HG03460 (cell line): ENCODE results near the gene EPB41L2.

Experiments used
- ATAC-seq: cut with Tn5 transposase; IDR thresholded peaks from one replicate; pipeline ENCODE4 v1.9.1; 2021; ENCODE audit not compliant: unreplicated experiment

EPB41L2 gene

DNA sequence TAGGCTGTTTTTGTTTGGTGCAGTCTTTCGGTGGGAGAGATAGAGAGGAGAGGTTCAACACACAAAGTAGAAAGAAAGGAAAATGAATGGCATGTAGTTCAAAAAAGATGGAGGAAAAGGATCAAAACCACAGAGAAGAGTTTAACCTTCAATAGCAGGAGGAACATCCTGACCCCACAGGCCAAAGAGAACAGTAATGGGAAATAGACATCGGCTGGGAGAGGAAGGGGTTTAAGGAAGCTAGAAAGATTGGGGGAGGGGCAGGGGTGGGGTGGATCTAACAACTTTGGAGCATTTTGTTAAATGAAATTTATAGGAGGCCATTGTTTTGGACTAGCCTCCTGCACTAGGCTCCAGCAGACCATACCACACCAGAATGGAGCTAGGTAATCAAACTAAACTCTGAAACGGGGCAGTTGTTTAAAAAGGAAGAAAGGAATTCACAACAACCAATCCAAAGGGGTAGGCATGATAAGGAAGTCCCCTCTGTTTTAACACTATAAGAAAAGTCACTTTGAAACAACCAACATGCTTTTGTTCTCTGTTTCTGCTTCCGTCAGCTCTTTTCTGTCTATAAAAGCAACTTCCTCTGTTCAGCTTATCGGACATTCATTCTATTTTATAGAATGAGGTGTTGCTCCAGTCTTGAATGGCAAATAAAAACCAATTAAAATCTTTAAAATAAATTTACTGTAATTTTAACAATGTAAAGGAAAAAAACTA, 82.6 kb downstream of the EPB41L2 start:
- no peak for ATAC-seq

- ATAC-seq: no peak
Measured at GRCh38 chr6:130978660-130979396, 84.2 kb downstream of the EPB41L2 start.

GRCh38 chr6:130978180-130978579, 84.9 kb downstream of the EPB41L2 start:
- ATAC-seq: no peak

DNA sequence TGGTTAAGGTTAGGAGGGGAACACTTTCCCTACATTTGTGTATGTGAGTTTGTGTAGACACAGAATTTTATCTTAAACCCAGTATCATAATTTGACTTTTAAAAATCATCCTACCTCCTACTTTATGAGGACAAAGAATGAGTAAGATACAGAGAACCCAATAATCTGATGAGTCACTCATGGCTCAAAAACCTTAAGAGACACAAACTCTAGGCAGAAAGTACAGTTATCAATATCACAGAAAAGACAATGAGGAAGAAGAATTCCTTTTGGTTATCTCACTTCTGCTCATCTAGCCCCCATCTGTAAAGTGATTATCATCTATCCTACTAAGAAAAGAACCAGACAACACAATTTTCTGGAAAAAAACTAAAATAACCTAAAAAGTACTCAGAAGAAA, 87.7 kb downstream of the EPB41L2 start:
- ATAC-seq: no peak

GRCh38 chr6:130973521-130974277, 89.3 kb downstream of the EPB41L2 start:
- no peak for ATAC-seq

- ATAC-seq: no peak
Measured at GRCh38 chr6:130971504-130971903, 91.5 kb downstream of the EPB41L2 start.

GRCh38 chr6:130970839-130971410, 92.1 kb downstream of the EPB41L2 start:
- no peak for ATAC-seq

- no peak for ATAC-seq
Measured at GRCh38 chr6:130969791-130970491, 93.1 kb downstream of the EPB41L2 start.

DNA sequence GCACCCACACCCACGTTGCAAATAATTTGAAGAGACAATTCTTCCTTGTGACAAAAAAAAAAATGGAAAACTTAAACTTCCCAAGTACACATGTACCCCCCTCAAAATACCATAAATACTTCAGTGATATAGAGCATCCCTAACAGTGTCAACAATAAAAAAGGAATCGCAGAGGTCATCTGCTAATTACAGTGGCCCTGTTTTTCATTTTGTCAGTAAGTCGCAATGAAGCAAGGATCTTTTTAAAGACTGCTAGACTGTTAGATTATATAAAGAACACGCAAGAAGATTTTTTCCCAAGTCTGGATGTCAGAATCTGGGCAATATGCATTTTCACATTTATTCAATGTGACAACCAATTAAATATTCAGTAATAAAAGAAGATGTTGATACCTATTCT, 93.9 kb downstream of the EPB41L2 start:
- ATAC-seq: no peak

- ATAC-seq: no peak
Measured at GRCh38 chr6:130968476-130968875, 94.6 kb downstream of the EPB41L2 start.

GRCh38 chr6:130967502-130968445, 95.3 kb downstream of the EPB41L2 start:
- no peak for ATAC-seq

GRCh38 chr6:130966344-130966980, 96.6 kb downstream of the EPB41L2 start:
- no peak for ATAC-seq

GRCh38 chr6:130965656-130966055, 97.4 kb downstream of the EPB41L2 start:
- ATAC-seq: no peak

- ATAC-seq: no peak
Measured at GRCh38 chr6:130964808-130965604, 98.0 kb downstream of the EPB41L2 start.

DNA sequence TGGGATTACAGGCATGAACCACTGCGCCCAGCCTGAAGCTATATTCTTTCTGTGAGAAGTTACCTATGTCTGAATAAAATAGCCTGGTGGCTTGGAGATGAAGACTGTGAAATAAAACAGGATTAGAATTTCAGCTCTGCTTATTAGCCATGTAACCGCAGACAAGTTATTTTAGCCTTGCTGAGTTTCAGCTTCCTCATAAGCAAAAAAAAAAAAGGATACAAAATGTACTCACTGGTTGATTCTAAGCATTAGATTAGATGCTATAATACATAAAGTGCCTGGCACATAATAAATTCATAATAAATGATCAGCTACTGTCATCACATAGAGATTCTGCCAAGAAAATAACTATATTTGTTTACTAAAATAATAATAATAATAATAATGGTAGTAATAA, 98.8 kb downstream of the EPB41L2 start:
- ATAC-seq: no peak

- ATAC-seq: no peak
Measured at GRCh38 chr6:130962966-130963365, 100.1 kb downstream of the EPB41L2 start.

DNA sequence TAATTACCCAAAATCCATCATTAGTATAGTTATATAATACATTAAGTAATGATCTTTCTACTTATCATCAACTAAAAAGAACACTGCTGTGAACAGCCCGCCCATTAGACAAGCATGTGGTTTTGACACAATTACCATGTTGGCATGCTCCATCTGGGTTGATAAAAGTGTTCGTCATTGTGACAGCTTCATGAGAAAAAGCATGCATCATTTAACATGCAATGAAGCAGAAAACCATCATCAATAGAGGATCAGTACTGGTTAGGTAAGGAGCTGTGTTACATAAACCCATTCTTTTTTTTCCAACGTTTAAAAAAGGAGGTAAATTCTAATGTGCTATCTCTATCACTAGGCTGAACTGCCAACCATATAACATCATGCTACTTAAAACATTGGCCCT, 101.9 kb downstream of the EPB41L2 start:
- ATAC-seq: no peak

GRCh38 chr6:130959951-130960350, 103.1 kb downstream of the EPB41L2 start:
- ATAC-seq: no peak
